Esophagus muscularis mucosa (tissue), 4 donors: ENCODE data around the gene CTTNBP2NL.

Experiments
- CTCF ChIP-seq, 3 experiments: fragments of 200-600 bp in 2 of 3; fragments of 450-650 bp in 1 of 3; sonication (generic) in 2 of 3; IDR thresholded peaks; one replicate each; pipeline ENCODE4 v1.5.1; 2017 to 2019; ENCODE audit warnings: antibody characterized with exemption in 3 of 3, mild to moderate bottlenecking in 2 of 3, moderate library complexity in 1 of 3
- EP300 ChIP-seq: sonication (generic); formaldehyde crosslinking; IDR thresholded peaks from one replicate; pipeline ENCODE4 v1.6.1; 2017; ENCODE audit warnings: antibody characterized with exemption
- POLR2AphosphoS5 ChIP-seq, 2 donors: sonication (generic); formaldehyde crosslinking; IDR thresholded peaks; one replicate each; pipeline ENCODE4 v1.6.1; 2017; ENCODE audit warnings: antibody characterized with exemption in 2 of 2

- TF ChIP-seq CTCF (IDR thresholded peaks at IDR 0.05) (no peak), EP300 (no peak), POLR2AphosphoS5 (IDR thresholded peaks at IDR 0.05) (no peak)
These were observed 108.8 kb downstream of the CTTNBP2NL start for GRCh38 chr1:112504661-112505399.
